Stomach (tissue), 4 donors: ENCODE results near the gene HIPK1.

ENCODE experiments used
- EP300 ChIP-seq: sonication (generic); formaldehyde crosslinking; IDR thresholded peaks from one replicate; pipeline ENCODE4 v1.6.1; 2017; ENCODE audit warnings: antibody characterized with exemption
- POLR2A ChIP-seq, 4 donors: fragments of 450-650 bp; IDR thresholded peaks; one replicate each; pipeline ENCODE4 v1.6.1; 2016; ENCODE audit warnings: antibody characterized with exemption in 4 of 4, control low read depth in 2 of 4, mild to moderate bottlenecking in 1 of 4, moderate library complexity in 1 of 4
- TF ChIP-seq, protein P1 (sequence below), 7 experiments: fragments of 450-650 bp in 4 of 7; fragments of 200-600 bp in 3 of 7; sonication (generic) in 3 of 7; IDR thresholded peaks; one replicate each; pipeline ENCODE4 v1.5.1; 2016 to 2019; ENCODE audit warnings: antibody characterized with exemption in 7 of 7, control low read depth in 2 of 7, mild to moderate bottlenecking in 1 of 7

GRCh38 chr1:113913312-113913668 is 15.8 kb upstream of the HIPK1 start:
- TF ChIP-seq, protein P1, sequence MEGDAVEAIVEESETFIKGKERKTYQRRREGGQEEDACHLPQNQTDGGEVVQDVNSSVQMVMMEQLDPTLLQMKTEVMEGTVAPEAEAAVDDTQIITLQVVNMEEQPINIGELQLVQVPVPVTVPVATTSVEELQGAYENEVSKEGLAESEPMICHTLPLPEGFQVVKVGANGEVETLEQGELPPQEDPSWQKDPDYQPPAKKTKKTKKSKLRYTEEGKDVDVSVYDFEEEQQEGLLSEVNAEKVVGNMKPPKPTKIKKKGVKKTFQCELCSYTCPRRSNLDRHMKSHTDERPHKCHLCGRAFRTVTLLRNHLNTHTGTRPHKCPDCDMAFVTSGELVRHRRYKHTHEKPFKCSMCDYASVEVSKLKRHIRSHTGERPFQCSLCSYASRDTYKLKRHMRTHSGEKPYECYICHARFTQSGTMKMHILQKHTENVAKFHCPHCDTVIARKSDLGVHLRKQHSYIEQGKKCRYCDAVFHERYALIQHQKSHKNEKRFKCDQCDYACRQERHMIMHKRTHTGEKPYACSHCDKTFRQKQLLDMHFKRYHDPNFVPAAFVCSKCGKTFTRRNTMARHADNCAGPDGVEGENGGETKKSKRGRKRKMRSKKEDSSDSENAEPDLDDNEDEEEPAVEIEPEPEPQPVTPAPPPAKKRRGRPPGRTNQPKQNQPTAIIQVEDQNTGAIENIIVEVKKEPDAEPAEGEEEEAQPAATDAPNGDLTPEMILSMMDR (IDR thresholded peaks at IDR 0.05), result no peak
- TF ChIP-seq EP300 (no peak), POLR2A (IDR thresholded peaks at IDR 0.05) (no peak)
